ENCODE results near the gene DHX32. TPM values are rescaled to one million over a fixed set of nuclear protein-coding genes. Genes with fewer than 3 reads are reported as not detected.

DHX32 gene
- total and polyA plus RNA-seq, 2 of the 4 experiments (the other 2 are of a cell fraction) = 15.6 to 27.8 TPM

- Histone ChIP-seq H4K91ac (ENCODE audit: insufficient read depth, low read depth, low read length) (no peak overlapping the region), H2BK120ac (ENCODE audit: low read depth, low read length) (no peak overlapping the region), H2AK5ac (ENCODE audit: low read depth, low read length) (no peak overlapping the region), H3K4me2 (ENCODE audit: low read depth, low read length) (no peak overlapping the region), H2BK5ac (ENCODE audit: low read depth, low read length, poor library complexity, severe bottlenecking) (no peak overlapping the region), H3K9me1 (ENCODE audit: insufficient read depth, low read length) (no peaks in the 10 kb centered on the region; the same call in 1 of the 2 replicates), H3K56ac (ENCODE audit: extremely low read depth, insufficient read depth, low read length) (no peak overlapping the region), H3K4me1 (ENCODE audit: control insufficient read depth, insufficient read depth, low read length) (peaks cover 2% of the 10 kb centered on the region), H4K8ac (ENCODE audit: low read depth in 2 of 2, low read length in 2 of 2) (no peak overlapping the region), H3K9me3 (ENCODE audit: control insufficient read depth, insufficient read depth, low read length) (no peaks in the 10 kb centered on the region), H3K79me1 (ENCODE audit: low read depth in 1 of 2, low read length in 2 of 2) (no peaks in the 10 kb centered on the region; a peak in 2 of 4 replicates), H3K23ac (ENCODE audit: low read depth, low read length) (no peak overlapping the region), H2BK20ac (ENCODE audit: low read depth, low read length) (no peak overlapping the region), H3K14ac (replicated peaks; ENCODE audit: low read depth, low read length) (no peak overlapping the region), H3K9ac (ENCODE audit: low read depth, low read length) (no peak overlapping the region), H3K18ac (ENCODE audit: low read depth, low read length) (no peak overlapping the region), H4K5ac (ENCODE audit: low read depth, low read length) (no peak overlapping the region), H3K27ac (ENCODE audit: insufficient read depth, low read length) (no peak overlapping the region), H2AK9ac (replicated peaks; ENCODE audit: low read depth, low read length, poor library complexity) (no peak overlapping the region), H4K20me1 (ENCODE audit: insufficient read depth, low read length) (peaks cover 2% of the 10 kb centered on the region; the same call in 1 of the 2 replicates), H3K4ac (ENCODE audit: low read depth, low read length) (no peak overlapping the region), H3K36me3 (ENCODE audit: control insufficient read depth, insufficient read depth, low read length) (peaks cover 39% of the 10 kb centered on the region), H3K4me3 (ENCODE audit: insufficient read depth, low read depth, low read length) (no peak overlapping the region), H2BK15ac (ENCODE audit: low read depth, low read length) (no peak overlapping the region), H2AFZ (replicated peaks; ENCODE audit: low read length, poor library complexity) (no peak overlapping the region), H3K27me3 (ENCODE audit: control insufficient read depth, insufficient read depth, low read length) (no peaks in the 10 kb centered on the region)
- 96% methylated on average over 5 of the region's 11 CpGs; no CpG with 5 or more reads in 1 of the 2 experiments for WGBS, 2 experiments (ENCODE audit: extremely low coverage in 2 of 2, insufficient read length in 1 of 2)
- dilution Hi-C loops (cut with HindIII; ENCODE audit: low sequenced_read_pairs, unreplicated experiment) (no loop called here), intact Hi-C loops (cut with micrococcal nuclease) (no loop called here), in situ Hi-C loops (cut with MboI; ENCODE audit: low sequenced_read_pairs) (no loop called here)
- DNase-seq (no peak), ATAC-seq (ENCODE audit: low read depth) (no peak)
- POLR2A ChIA-PET (ENCODE audit: unreplicated experiment) = no interaction called here
- CTCF ChIA-PET = no interaction called here
- no TSS peak for BruUV-seq (replicated peaks)
- TF ChIP-seq CTCF (conservative IDR thresholded peaks at IDR 0.05; ENCODE audit: low read depth, low read length) (no peak), CEBPB (IDR thresholded peaks at IDR 0.05; ENCODE audit: low read depth, low read length) (no peak), FOS (IDR thresholded peaks at IDR 0.05; ENCODE audit: low read depth, low read length) (no peak), ELK1 (IDR thresholded peaks at IDR 0.05; ENCODE audit: borderline replicate concordance, low read depth, low read length) (no peak)
These were observed 35.5 kb downstream of the DHX32 start for GRCh38 chr10:125845617-125846016.

Measured in IMR-90 (cell line).